WTC11 (cell line): ENCODE measurements around the gene PCDHA11. TPM values are rescaled to one million over a fixed set of nuclear protein-coding genes. Genes with fewer than 3 reads are reported as not detected.
A peak's percentile ranks its signal among the peaks of the same experiment; 100 is the strongest.
"Not testable (repeated sequence)": the region's sequence is repeated elsewhere in the genome, so short reads cannot be mapped to it uniquely, and the experiment has no call there.

Experiments
- ATAC-seq: fragments of 200-7000 bp; cut with Tn5 transposase; 2 replicates; pipeline ENCODE4 v1.10.0; 2021; ENCODE audit warnings: mild to moderate bottlenecking, moderate library complexity
- CTCF ChIA-PET: fragments of 300-600 bp; sonication (Branson Sonifier 250); formaldehyde crosslinking; loops from one replicate; lab custom pipeline; 2021; ENCODE audit warnings: antibody characterized with exemption; lab: Charles Lee
- POLR2A ChIA-PET: fragments of 350-600 bp; sonication (Branson Sonifier 250); formaldehyde crosslinking; loops from one replicate; lab custom pipeline; 2021; ENCODE audit warnings: antibody characterized with exemption; lab: Charles Lee
- DNase-seq: peaks from one replicate; pipeline ENCODE4 v3.0.0; 2021; ENCODE audit warnings: low spot score
- H3K27ac Mint-ChIP-seq: 2 replicates; pipeline ENCODE4 v1.8.0; 2021; ENCODE audit warnings: mixed read lengths
- H3K27me3 Mint-ChIP-seq: 2 replicates; pipeline ENCODE4 v1.8.0; 2021; ENCODE audit warnings: low read depth, mild to moderate bottlenecking, moderate library complexity, mixed read lengths
- H3K36me3 Mint-ChIP-seq: 2 replicates; pipeline ENCODE4 v1.8.0; 2021; ENCODE audit warnings: mixed read lengths
- H3K4me1 Mint-ChIP-seq: 2 replicates; pipeline ENCODE4 v1.8.0; 2022; ENCODE audit warnings: mixed read lengths
- H3K4me3 Mint-ChIP-seq: 2 replicates; pipeline ENCODE4 v1.8.0; 2021; ENCODE audit warnings: mild to moderate bottlenecking, moderate library complexity, mixed read lengths
- H3K9me3 Mint-ChIP-seq: 2 replicates; pipeline ENCODE4 v1.8.0; 2021; ENCODE audit warnings: mixed read lengths
- ARID4B ChIP-seq: sonication (generic); formaldehyde crosslinking; IDR thresholded peaks from 2 replicates; pipeline ENCODE4 v1.8.0; 2023; ENCODE audit warnings: missing genetic modification reagents, mild to moderate bottlenecking, borderline replicate concordance
- ESRRA ChIP-seq: sonication (generic); formaldehyde crosslinking; IDR thresholded peaks from 2 replicates; pipeline ENCODE4 v1.8.1; 2022; ENCODE audit warnings: mild to moderate bottlenecking, missing genetic modification reagents, borderline replicate concordance
- IRF2 ChIP-seq: sonication (generic); formaldehyde crosslinking; IDR thresholded peaks from 2 replicates; pipeline ENCODE4 v1.8.0; 2022; ENCODE audit warnings: low read depth, missing genetic modification reagents, borderline replicate concordance
- MAX ChIP-seq: sonication (generic); formaldehyde crosslinking; IDR thresholded peaks from 2 replicates; pipeline ENCODE4 v1.8.0; 2022; ENCODE audit warnings: mild to moderate bottlenecking, missing genetic modification reagents
- RORB ChIP-seq: fragments of 250-450 bp; sonication (Bioruptor Pico); IDR thresholded peaks from 2 replicates; pipeline ENCODE4 v1.9.0; 2021; ENCODE audit warnings: mild to moderate bottlenecking
- USF2 ChIP-seq: sonication (generic); formaldehyde crosslinking; IDR thresholded peaks from 2 replicates; pipeline ENCODE4 v1.8.1; 2023; ENCODE audit warnings: mild to moderate bottlenecking, missing genetic modification reagents, moderate library complexity
- total RNA-seq: library from RNA; stranded (reverse); gene quantifications from 3 replicates; pipeline ENCODE4 v1.2.3, GENCODE V29; 2021
- TF ChIP-seq, protein P1 (sequence below): fragments of 200-600 bp; IDR thresholded peaks from 2 replicates; pipeline ENCODE4 v1.8.0; 2022; ENCODE audit warnings: antibody characterized with exemption
- TF ChIP-seq, protein P2 (sequence below): sonication (generic); formaldehyde crosslinking; IDR thresholded peaks from 2 replicates; pipeline ENCODE4 v1.8.1; 2023; ENCODE audit warnings: mild to moderate bottlenecking, moderate library complexity, missing genetic modification reagents

The PCDHA11 gene
- total RNA-seq, 1 experiment from 2014 or later, result 8.7 TPM

GRCh38 chr5:140848139-140849102 lies 20.3 kb upstream of the PCDHA11 start, which contains the start of gene PCDHA9:
TSS of gene PCDHA9 (plus strand) at chr5:140848382. CDS start at chr5:140848496, 114 bp downstream.
- CTCF ChIA-PET, result interaction anchor here (0.6 to 2.4 kb wide), 6 partner anchors 21 to 864 kb away, joined by 3 to 11 read pairs (median 4); partner anchors contain the start of gene PCDHA6
- peak; percentile 99 for ATAC-seq
- H3K27ac Mint-ChIP-seq, result not testable (repeated sequence)

DNA sequence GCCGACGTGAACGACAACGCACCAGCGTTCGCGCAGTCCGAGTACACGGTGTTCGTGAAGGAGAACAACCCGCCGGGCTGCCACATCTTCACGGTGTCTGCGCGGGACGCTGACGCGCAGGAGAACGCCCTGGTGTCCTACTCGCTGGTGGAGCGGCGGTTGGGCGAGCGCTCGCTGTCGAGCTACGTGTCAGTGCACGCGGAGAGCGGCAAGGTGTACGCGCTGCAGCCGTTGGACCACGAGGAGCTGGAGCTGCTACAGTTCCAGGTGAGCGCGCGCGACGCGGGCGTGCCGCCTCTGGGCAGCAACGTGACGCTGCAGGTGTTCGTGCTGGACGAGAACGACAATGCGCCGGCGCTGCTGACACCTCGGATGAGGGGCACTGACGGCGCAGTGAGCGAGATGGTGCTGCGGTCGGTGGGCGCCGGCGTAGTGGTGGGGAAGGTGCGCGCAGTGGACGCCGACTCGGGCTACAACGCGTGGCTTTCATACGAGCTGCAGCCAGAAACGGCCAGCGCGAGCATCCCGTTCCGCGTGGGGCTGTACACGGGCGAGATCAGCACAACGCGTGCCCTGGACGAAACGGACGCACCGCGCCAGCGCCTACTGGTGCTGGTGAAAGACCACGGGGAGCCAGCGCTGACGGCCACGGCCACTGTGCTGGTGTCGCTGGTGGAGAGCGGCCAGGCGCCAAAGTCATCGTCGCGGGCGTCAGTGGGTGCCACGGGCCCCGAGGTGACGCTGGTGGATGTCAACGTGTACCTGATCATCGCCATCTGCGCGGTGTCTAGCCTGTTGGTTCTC lies 18.7 kb upstream of the PCDHA11 start:
- H3K9me3 Mint-ChIP-seq, H3K36me3 Mint-ChIP-seq, CTCF ChIA-PET, POLR2A ChIA-PET, H3K4me3 Mint-ChIP-seq, DNase-seq, H3K27ac Mint-ChIP-seq, H3K27me3 Mint-ChIP-seq, ATAC-seq: not testable (repeated sequence)
- TF ChIP-seq IRF2 (CRISPR knock-in tag), result 0 out of 2 replicates have a peak, but pooled peaks have one; percentile 44
- peaks cover 11% of the 10 kb centered on the region for H3K4me1 Mint-ChIP-seq

More at GRCh38 chr5:140848139-140849102, 20.3 kb upstream of the PCDHA11 start, which contains the start of gene PCDHA9:
- H3K4me3 Mint-ChIP-seq, result peak within 1 kb of the TSS; percentile 90
- POLR2A ChIA-PET, H3K9me3 Mint-ChIP-seq, H3K36me3 Mint-ChIP-seq, H3K4me1 Mint-ChIP-seq, DNase-seq, H3K27me3 Mint-ChIP-seq: not testable (repeated sequence)
- TF ChIP-seq USF2 (CRISPR knock-in tag), result peak; percentile 50
- TF ChIP-seq, protein P1, sequence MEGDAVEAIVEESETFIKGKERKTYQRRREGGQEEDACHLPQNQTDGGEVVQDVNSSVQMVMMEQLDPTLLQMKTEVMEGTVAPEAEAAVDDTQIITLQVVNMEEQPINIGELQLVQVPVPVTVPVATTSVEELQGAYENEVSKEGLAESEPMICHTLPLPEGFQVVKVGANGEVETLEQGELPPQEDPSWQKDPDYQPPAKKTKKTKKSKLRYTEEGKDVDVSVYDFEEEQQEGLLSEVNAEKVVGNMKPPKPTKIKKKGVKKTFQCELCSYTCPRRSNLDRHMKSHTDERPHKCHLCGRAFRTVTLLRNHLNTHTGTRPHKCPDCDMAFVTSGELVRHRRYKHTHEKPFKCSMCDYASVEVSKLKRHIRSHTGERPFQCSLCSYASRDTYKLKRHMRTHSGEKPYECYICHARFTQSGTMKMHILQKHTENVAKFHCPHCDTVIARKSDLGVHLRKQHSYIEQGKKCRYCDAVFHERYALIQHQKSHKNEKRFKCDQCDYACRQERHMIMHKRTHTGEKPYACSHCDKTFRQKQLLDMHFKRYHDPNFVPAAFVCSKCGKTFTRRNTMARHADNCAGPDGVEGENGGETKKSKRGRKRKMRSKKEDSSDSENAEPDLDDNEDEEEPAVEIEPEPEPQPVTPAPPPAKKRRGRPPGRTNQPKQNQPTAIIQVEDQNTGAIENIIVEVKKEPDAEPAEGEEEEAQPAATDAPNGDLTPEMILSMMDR, result peak; percentile 30
- TF ChIP-seq, protein P2, sequence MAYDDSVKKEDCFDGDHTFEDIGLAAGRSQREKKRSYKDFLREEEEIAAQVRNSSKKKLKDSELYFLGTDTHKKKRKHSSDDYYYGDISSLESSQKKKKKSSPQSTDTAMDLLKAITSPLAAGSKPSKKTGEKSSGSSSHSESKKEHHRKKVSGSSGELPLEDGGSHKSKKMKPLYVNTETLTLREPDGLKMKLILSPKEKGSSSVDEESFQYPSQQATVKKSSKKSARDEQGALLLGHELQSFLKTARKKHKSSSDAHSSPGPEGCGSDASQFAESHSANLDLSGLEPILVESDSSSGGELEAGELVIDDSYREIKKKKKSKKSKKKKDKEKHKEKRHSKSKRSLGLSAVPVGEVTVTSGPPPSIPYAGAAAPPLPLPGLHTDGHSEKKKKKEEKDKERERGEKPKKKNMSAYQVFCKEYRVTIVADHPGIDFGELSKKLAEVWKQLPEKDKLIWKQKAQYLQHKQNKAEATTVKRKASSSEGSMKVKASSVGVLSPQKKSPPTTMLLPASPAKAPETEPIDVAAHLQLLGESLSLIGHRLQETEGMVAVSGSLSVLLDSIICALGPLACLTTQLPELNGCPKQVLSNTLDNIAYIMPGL (CRISPR knock-in tag), result peak; percentile 49; the same call in 1 of the 2 replicates

GRCh38 chr5:140855772-140856674 lies 12.7 kb upstream of the PCDHA11 start, which contains the start of gene PCDHA10:
TSS of gene PCDHA10 (plus strand) at chr5:140855897. CDS start at chr5:140856049, 152 bp downstream.
- POLR2A ChIA-PET, result interaction anchor here (1.5 to 1.6 kb wide), 2 partner anchors 13 to 184 kb away, joined by 5 to 10 read pairs; partner anchors contain the start of gene PCDHA11
- H3K27me3 Mint-ChIP-seq, result no peaks in the 10 kb centered on the region
- H3K4me1 Mint-ChIP-seq, result peaks cover 23% of the 10 kb centered on the region
- H3K36me3 Mint-ChIP-seq, result peaks cover 23% of the 10 kb centered on the region
- H3K27ac Mint-ChIP-seq, result peak within 1 kb of the TSS; percentile 78
- peak; percentile 48 for DNase-seq
- CTCF ChIA-PET, result interaction anchor here (0.7 to 3.1 kb wide), 59 partner anchors 8 to 557 kb away, joined by 3 to 80 read pairs (median 4); partner anchors contain the start of genes ANKHD1, PCDHA1, PCDHA11 and PCDHA12
- peaks cover 12% of the 10 kb centered on the region for H3K9me3 Mint-ChIP-seq
- H3K4me3 Mint-ChIP-seq, result peak within 1 kb of the TSS; percentile 92
- ATAC-seq, result peak; percentile 84
- TF ChIP-seq, protein P1, result peak; percentile 36
- TF ChIP-seq ESRRA (CRISPR knock-in tag), result no peak
- TF ChIP-seq, protein P2 (CRISPR knock-in tag), result peak; percentile 87
- no peak for TF ChIP-seq RORB
- TF ChIP-seq ARID4B, result peak; percentile 29; the same call in 1 of the 2 replicates
- TF ChIP-seq MAX, result peak; percentile 60; the same call in 1 of the 2 replicates
